Measurements from ENCODE around the gene CTNNA3. TPM values are rescaled to one million over a fixed set of nuclear protein-coding genes. Genes with fewer than 3 reads are reported as not detected.

Gene CTNNA3
- total RNA-seq, 4 donors from 2014 or later: 0.47 to 3.3 (median 0.80) TPM; not detected in 1

DNA sequence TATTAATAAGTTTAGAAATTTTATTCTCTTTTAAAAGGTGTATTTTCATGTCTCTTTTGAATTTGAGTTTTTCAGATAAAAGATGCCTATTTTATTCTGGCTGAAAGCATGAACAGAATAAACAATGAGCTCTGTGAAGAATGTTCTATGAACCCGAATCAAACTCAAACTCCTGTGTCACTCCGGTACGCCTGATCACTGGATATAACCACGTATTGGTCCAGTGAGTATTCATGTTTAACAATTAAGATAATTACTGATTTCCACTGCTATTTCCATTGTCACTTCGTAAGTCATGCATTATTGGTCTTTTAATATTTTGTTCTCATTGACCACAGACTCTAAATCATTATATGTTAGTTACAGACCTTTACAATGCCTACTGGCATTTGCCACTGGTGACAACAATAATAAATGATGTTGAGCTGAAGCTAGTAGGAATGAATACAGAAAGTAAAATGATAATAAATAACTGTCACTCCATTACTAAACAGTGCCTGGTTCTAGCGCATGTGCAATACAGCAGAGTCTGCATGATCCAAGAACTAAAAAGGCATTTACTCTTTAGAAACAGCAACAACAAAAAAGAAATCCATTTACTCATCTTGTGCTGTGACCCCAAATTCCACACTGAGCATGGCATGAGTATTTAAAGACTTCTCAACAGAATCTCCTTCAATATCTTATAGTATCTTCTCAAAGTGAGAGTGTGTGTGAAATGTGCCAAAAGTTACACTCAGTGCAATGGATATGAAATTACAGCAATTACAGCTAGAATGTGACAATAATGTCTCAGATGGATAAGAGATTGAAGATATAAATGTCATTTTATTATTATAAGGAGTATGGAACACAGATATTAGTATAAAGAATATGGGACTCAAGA is 1597.2 kb downstream of the CTNNA3 start:
- Histone ChIP-seq H3K4me3 (no peak overlapping the region), H3K27ac (no peak overlapping the region), H3K27me3 (no peaks in the 10 kb centered on the region), H3K36me3 (no peaks in the 10 kb centered on the region), H3K9me3 (no peaks in the 10 kb centered on the region), H3K4me1 (no peaks in the 10 kb centered on the region)
- TF ChIP-seq, protein P1, sequence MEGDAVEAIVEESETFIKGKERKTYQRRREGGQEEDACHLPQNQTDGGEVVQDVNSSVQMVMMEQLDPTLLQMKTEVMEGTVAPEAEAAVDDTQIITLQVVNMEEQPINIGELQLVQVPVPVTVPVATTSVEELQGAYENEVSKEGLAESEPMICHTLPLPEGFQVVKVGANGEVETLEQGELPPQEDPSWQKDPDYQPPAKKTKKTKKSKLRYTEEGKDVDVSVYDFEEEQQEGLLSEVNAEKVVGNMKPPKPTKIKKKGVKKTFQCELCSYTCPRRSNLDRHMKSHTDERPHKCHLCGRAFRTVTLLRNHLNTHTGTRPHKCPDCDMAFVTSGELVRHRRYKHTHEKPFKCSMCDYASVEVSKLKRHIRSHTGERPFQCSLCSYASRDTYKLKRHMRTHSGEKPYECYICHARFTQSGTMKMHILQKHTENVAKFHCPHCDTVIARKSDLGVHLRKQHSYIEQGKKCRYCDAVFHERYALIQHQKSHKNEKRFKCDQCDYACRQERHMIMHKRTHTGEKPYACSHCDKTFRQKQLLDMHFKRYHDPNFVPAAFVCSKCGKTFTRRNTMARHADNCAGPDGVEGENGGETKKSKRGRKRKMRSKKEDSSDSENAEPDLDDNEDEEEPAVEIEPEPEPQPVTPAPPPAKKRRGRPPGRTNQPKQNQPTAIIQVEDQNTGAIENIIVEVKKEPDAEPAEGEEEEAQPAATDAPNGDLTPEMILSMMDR (IDR thresholded peaks at IDR 0.05): no peak
- TF ChIP-seq POLR2A (IDR thresholded peaks at IDR 0.05): no peak
- DNase-seq: no peak

DNA sequence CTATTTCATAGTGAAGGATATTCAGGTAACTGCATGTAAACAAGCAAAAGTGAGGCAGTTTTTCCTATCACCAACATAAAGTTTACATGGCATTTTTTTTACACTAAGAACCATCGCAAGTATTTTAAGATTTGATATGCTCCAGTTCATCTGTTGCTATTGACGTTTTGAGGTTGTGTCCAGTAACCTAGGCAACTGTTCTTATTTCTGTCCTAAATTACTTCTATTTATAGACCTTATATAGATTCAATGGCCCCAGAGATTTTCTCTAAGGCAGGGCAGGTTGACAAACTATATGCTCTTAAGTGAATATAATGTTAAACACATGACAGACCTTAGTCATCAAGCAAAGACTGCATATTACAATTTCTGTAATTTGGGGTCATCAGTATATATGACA is 1600.4 kb downstream of the CTNNA3 start:
- Histone ChIP-seq H3K4me3 (no peak overlapping the region), H3K4me1 (no peaks in the 10 kb centered on the region), H3K9me3 (no peaks in the 10 kb centered on the region), H3K27me3 (no peaks in the 10 kb centered on the region), H3K27ac (no peak overlapping the region), H3K36me3 (no peaks in the 10 kb centered on the region)
- TF ChIP-seq, protein P1 (IDR thresholded peaks at IDR 0.05): no peak
- TF ChIP-seq POLR2A (IDR thresholded peaks at IDR 0.05): no peak
- DNase-seq: no peak

DNA sequence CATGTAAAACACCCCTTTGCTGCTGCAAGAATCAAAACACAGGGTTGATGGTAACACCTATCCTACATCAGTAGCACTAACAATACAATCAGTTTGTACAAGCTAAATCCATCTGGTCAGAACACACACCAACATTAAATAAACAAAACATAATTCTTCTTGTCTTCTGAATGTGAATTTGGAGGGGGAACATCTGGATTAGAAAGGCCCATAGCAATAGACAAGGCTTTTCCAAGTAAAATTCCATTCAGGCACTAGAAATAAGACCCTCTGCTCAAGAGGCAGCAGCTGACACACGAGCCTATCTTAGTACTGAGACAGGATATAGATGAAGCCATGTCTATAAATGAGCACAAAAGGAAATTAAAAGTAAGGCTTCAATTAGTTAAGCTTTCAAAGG is 1610.1 kb downstream of the CTNNA3 start:
- Histone ChIP-seq H3K27ac (no peak overlapping the region), H3K4me1 (no peaks in the 10 kb centered on the region), H3K9me3 (no peaks in the 10 kb centered on the region), H3K27me3 (no peaks in the 10 kb centered on the region), H3K4me3 (no peak overlapping the region), H3K36me3 (no peaks in the 10 kb centered on the region)
- DNase-seq: no peak
- no peak for TF ChIP-seq POLR2A (IDR thresholded peaks at IDR 0.05)
- TF ChIP-seq, protein P1 (IDR thresholded peaks at IDR 0.05): no peak

DNA sequence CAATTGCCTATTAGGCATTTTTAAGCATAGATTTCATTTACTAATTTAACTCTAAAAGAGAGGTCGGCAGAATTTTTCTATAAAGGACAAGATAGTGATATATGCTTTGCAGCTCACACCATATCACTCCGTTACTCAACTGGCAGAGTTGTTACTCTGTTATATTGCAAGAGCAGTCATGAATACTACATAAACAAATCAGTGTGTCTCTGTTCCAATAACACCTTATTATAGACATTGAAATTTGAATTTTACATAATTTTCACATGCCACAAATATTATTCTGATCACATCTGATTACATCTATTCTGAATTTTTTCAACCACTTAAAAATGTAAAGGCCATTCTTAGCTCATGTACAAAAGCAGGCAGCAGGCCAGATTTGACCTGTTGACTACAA is 1624.1 kb downstream of the CTNNA3 start:
- TF ChIP-seq, protein P1 (IDR thresholded peaks at IDR 0.05): no peak
- no peak for TF ChIP-seq POLR2A (IDR thresholded peaks at IDR 0.05)
- H3K9me3 ChIP-seq: no peaks in the 10 kb centered on the region
- H3K4me3 ChIP-seq: no peak overlapping the region
- no peaks in the 10 kb centered on the region for H3K36me3 ChIP-seq
- no peaks in the 10 kb centered on the region for H3K27me3 ChIP-seq
- no peaks in the 10 kb centered on the region for H3K4me1 ChIP-seq
- H3K27ac ChIP-seq: no peak overlapping the region
- no peak for DNase-seq

DNA sequence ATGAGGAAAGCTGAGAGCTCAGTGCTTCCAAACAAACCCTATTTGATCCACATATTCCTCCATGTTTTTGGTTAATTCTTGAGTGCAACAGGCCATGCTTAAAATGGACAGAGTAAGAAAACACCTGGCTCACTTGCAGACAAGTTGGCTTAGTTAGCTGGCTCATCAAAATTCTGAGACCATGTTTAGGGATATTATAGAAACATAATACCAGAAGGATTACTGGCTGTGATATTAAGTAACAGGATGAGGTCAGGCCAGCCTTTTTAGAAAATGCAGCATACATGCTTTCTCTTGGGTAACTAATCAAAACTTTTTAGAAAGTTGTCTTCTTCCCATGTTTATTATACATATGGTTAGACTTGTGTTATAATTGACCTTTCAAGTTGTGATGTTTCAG is 1637.4 kb downstream of the CTNNA3 start:
- Histone ChIP-seq H3K27me3 (no peaks in the 10 kb centered on the region), H3K4me1 (no peaks in the 10 kb centered on the region), H3K4me3 (no peak overlapping the region), H3K36me3 (no peaks in the 10 kb centered on the region), H3K27ac (no peak overlapping the region), H3K9me3 (no peaks in the 10 kb centered on the region)
- DNase-seq: no peak
- TF ChIP-seq, protein P1 (IDR thresholded peaks at IDR 0.05): no peak
- TF ChIP-seq POLR2A (IDR thresholded peaks at IDR 0.05): no peak
